ENCODE results near the gene TNFRSF4. TPM values are rescaled to one million over a fixed set of nuclear protein-coding genes. Genes with fewer than 3 reads are reported as not detected.

The TNFRSF4 gene
- total RNA-seq, 1 donor from 2014 or later = not detected

DNA sequence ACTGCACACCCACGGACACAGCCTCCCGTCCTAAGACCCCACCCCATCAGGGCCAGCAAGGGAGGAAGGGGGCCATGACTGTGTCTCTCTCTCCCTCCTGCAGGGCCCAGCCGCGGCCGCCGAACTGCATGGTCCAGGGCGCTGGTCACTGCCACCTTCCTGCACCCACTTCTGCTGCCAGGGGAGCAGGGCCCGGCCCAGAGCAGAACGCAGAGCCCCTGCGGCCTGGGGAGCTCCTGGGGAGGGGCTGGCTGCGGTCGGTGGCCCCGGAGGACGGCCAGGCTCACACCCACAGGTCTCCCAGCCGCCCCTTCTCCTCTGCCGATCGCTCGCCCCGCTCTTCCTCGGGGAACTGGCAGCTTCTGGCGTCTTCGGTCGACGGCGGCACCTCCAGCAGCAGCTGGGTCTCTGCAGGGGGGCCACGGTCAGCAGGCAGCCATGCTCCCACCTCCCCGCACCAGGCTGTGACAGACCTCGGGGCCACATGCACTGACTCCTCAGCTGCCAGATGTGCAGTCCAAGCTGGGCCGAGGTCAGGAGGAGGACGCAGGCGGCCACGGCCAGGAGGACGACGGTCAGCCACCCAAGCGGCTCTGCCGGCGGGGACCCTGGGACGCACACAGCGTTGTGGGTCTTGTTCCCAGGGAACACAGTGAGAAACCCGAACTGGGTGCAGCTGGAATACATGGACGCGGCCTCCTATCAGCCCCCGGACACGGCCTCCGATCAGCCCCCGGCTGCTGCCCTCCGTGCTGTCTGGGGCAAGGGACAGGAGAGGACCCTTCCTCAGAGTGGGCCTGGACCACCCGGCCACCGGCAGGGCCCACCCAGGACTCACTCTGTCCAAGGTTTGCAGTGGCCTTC, 10.2 kb downstream of the TNFRSF4 start:
- Histone ChIP-seq H3K27ac (no peak overlapping the region), H3K27me3 (no peaks in the 10 kb centered on the region), H3K36me3 (no peaks in the 10 kb centered on the region), H3K4me3 (no peak overlapping the region), H3K4me1 (peaks cover 47% of the 10 kb centered on the region), H3K9me3 (no peaks in the 10 kb centered on the region)
- no peak for DNase-seq (ENCODE audit: extremely low spot score in 2 of 2)
- TF ChIP-seq, protein P1, sequence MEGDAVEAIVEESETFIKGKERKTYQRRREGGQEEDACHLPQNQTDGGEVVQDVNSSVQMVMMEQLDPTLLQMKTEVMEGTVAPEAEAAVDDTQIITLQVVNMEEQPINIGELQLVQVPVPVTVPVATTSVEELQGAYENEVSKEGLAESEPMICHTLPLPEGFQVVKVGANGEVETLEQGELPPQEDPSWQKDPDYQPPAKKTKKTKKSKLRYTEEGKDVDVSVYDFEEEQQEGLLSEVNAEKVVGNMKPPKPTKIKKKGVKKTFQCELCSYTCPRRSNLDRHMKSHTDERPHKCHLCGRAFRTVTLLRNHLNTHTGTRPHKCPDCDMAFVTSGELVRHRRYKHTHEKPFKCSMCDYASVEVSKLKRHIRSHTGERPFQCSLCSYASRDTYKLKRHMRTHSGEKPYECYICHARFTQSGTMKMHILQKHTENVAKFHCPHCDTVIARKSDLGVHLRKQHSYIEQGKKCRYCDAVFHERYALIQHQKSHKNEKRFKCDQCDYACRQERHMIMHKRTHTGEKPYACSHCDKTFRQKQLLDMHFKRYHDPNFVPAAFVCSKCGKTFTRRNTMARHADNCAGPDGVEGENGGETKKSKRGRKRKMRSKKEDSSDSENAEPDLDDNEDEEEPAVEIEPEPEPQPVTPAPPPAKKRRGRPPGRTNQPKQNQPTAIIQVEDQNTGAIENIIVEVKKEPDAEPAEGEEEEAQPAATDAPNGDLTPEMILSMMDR (IDR thresholded peaks at IDR 0.05) = no peak
- no peak for TF ChIP-seq POLR2A (IDR thresholded peaks at IDR 0.05)
- TF ChIP-seq POLR2AphosphoS5 (IDR thresholded peaks at IDR 0.05; ENCODE audit: insufficient read depth in 1 of 2, low read depth in 1 of 2) = no peak
- intact Hi-C loops (cut with DNase I) = no loop called here

DNA sequence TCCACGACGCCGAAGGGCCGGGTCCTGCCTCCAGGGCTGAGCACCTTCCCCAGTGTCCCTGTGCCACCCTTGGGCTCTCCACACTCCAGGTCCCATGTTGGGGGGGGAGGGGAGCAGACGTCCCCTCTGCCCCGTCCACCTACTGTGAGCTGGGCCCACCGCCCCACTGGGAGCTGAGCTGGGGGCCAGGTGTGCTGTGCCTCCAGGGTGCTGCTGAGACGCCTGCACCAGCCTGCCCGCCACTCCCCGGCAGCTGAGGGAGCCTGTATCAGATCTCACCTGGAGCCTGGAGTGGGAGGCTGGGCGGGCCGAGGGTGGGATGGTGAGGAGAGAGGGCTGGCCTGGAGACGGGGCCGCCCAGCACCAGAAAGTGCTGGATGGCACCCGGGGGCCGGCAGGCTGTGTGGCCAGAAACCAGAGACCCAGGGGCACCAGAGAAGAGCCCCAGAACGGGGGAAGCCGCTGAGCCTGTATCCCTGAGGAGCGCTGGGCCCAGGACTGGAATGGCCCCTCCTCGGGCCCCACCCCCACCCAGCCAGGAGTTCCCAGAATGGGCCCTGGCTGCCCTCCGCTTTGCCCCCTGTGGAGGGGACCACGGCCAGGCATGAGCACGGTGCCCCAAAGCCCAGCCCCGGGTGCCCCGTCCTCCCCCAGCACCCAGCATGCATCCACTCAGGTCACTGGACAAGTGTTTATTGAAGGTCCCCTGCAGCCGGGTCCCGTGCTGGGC, 11.0 kb downstream of the TNFRSF4 start:
- TF ChIP-seq, protein P1 (IDR thresholded peaks at IDR 0.05) = no peak
- no peak for TF ChIP-seq POLR2AphosphoS5 (IDR thresholded peaks at IDR 0.05; ENCODE audit: insufficient read depth in 1 of 2, low read depth in 1 of 2)
- no peak for TF ChIP-seq POLR2A (IDR thresholded peaks at IDR 0.05)
- DNase-seq (ENCODE audit: extremely low spot score in 2 of 2) = no peak
- no peak overlapping the region for H3K27ac ChIP-seq
- no peak overlapping the region for H3K4me3 ChIP-seq
- peaks cover 39% of the 10 kb centered on the region for H3K4me1 ChIP-seq
- no peaks in the 10 kb centered on the region for H3K9me3 ChIP-seq
- H3K36me3 ChIP-seq = no peaks in the 10 kb centered on the region
- intact Hi-C loops (cut with DNase I) = no loop called here
- no peaks in the 10 kb centered on the region for H3K27me3 ChIP-seq

DNA sequence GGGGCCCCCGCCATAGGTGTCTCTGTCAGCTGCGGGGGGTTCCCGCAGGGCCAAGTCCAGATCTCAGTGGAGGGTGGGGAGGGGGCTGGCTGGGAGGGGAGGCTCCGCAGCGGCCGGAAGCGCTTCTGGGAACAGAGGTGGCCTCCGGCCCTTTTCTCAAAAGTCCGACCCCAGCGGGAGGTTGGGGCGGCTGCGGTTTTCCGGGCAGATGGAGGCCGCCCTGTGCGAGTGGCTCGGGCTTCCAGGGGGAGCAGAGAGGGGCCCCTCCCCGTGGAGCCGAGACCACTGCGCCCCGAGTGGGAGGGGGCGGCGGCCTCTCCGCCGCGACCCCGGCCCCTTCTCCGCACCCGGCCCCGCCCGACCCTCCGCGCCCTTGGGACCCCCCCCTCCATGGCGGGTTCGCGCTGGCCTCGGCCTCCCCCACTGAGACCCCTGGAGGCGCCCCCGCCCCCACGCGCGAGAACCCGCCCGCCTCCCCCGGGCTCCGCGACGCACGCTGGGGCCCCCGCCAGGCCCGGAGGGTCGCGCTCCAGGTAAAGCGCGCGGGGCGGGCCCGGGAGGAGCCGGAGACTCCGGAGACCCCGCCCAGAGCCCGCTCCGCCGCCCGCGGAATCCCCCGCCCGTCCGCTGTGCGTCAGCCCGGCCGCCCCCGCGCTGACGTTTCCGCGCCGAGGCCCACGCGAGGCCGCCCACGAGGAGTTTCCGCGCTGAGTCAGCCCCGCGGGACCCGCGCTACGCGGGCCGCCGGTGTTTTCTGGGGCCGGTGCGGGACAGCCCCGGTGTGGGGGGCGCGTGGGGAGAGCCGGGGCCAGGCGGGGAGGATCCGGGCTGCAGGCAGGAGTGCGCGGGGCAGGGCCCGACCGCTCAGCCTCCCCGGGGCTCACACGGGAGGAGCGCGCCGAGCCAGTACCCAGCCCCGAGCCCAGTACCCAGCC, 12.8 kb downstream of the TNFRSF4 start:
- no peaks in the 10 kb centered on the region for H3K36me3 ChIP-seq
- no peaks in the 10 kb centered on the region for H3K9me3 ChIP-seq
- peak overlapping the region; percentile 53 for H3K27ac ChIP-seq
- peak overlapping the region; percentile 38 to 59 for H3K4me3 ChIP-seq
- no peak for DNase-seq (ENCODE audit: extremely low spot score in 2 of 2)
- intact Hi-C loops (cut with DNase I) = no loop called here
- TF ChIP-seq POLR2A (IDR thresholded peaks at IDR 0.05) (peak in 1 of 2 donors; percentile 7), POLR2AphosphoS5 (IDR thresholded peaks at IDR 0.05; ENCODE audit: insufficient read depth in 1 of 2, low read depth in 1 of 2) (peak in 1 of 2 donors; percentile 24)
- TF ChIP-seq, protein P1 (IDR thresholded peaks at IDR 0.05) = no peak
- H3K4me1 ChIP-seq = peaks cover 20% of the 10 kb centered on the region
- H3K27me3 ChIP-seq = no peaks in the 10 kb centered on the region

DNA sequence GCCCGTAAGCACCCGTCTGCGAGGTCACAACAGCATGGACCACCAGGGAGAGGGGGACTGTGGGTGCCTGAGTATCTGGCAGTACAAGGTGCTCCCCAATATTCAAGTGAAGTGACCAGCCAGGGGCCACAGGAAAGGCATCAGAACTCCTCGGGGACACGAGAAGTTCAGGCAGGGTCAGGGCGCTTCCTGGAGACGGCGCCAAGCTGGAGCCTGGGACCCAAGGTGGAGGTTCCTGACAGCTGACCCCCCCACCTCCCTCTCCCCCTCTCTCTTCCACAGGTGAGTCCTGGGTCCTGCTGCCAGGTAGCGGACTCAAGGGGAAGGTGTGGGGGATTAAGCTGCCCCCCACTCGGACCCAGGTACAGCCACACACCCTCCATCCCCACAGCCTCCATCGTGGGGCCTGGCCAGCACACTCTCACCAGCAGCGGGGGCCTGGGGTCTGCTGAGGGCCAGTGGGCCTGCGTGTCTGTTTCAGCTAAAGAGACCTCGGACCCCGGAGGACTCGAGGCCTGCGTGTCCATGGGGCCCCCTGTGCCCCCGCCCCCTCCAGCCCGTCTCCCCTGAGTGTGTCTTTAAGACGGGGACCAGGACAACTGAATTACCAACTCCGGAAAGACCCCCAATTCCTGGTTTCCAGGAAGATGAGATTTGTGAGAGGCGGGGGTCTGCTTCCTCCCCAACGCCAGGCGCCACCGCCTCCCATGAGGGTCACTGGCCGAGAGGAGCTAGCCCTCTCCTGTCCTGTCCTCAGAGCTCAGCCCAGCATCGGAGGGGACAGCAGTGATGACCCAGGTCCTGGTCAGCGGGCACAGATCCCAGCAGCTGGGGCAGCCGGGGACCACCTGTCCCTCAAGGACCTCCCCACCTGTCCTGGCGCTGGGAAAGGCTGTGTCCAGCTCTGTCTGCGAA, 13.7 kb downstream of the TNFRSF4 start:
- TF ChIP-seq POLR2A (IDR thresholded peaks at IDR 0.05) (no peak), POLR2AphosphoS5 (IDR thresholded peaks at IDR 0.05; ENCODE audit: insufficient read depth in 1 of 2, low read depth in 1 of 2) (no peak)
- TF ChIP-seq, protein P1 (IDR thresholded peaks at IDR 0.05) = no peak
- H3K27ac ChIP-seq = no peak overlapping the region
- no peaks in the 10 kb centered on the region for H3K27me3 ChIP-seq
- peak overlapping the region; percentile 38 to 59 for H3K4me3 ChIP-seq
- H3K36me3 ChIP-seq = no peaks in the 10 kb centered on the region
- DNase-seq (ENCODE audit: extremely low spot score in 2 of 2) = no peak
- H3K9me3 ChIP-seq = peaks cover under 1% of the 10 kb centered on the region
- H3K4me1 ChIP-seq = peaks cover 11% of the 10 kb centered on the region
- intact Hi-C loops (cut with DNase I) = no loop called here
